K562 (cell line): ENCODE results near the gene CLDN24. TPM values are rescaled to one million over a fixed set of nuclear protein-coding genes. Genes with fewer than 3 reads are reported as not detected.

Experiments
- ARID3B ChIP-seq: fragments of 250-450 bp; sonication (Bioruptor Pico); IDR thresholded peaks from 2 replicates; pipeline ENCODE4 v1.4.0; 2020; ENCODE audit warnings: borderline replicate concordance
- BCLAF1 ChIP-seq, 2 experiments: fragments of 450-650 bp in 1 of 2; IDR thresholded peaks; 2 replicates each; pipeline ENCODE4 v1.6.1; 2011 to 2017; ENCODE audit warnings: low read depth in 2 of 2, antibody characterized with exemption in 1 of 2, borderline replicate concordance in 1 of 2, low read length in 1 of 2, mild to moderate bottlenecking in 1 of 2, mixed read lengths in 1 of 2; ENCODE audit not compliant: control insufficient read depth in 1 of 2
- BDP1 ChIP-seq: IDR thresholded peaks from 3 replicates; pipeline ENCODE4 v1.6.1; 2011; ENCODE audit not compliant: insufficient read length, insufficient read depth
- BRF2 ChIP-seq: IDR thresholded peaks from 3 replicates; pipeline ENCODE4 v1.6.1; 2011; ENCODE audit warnings: borderline replicate concordance, mild to moderate bottlenecking; ENCODE audit not compliant: insufficient read length, insufficient read depth
- CEBPG ChIP-seq, 3 experiments: fragments of 200-800 bp in 1 of 3; sonication (Bioruptor generic) in 1 of 3; sonication (generic) in 1 of 3; formaldehyde crosslinking in 1 of 3; IDR thresholded peaks in 2 of 3; conservative IDR thresholded peaks in 1 of 3; 2 replicates each; pipeline versions ENCODE4 v1.6.1 to v1.8.0; 2016 to 2022; ENCODE audit warnings: missing compliant biosample characterization in 2 of 3, missing genetic modification characterization in 2 of 3, mild to moderate bottlenecking in 1 of 3, missing genetic modification reagents in 1 of 3
- ETV1 ChIP-seq: fragments of 450-650 bp; conservative IDR thresholded peaks from 2 replicates; pipeline ENCODE4 v1.6.1; 2016; ENCODE audit warnings: missing genetic modification characterization, control low read depth, low read depth, missing compliant biosample characterization
- FOXK2 ChIP-seq, 2 experiments: fragments of 450-650 bp; IDR thresholded peaks in 1 of 2; conservative IDR thresholded peaks in 1 of 2; 2 replicates each; pipeline ENCODE4 v1.6.1; 2016; ENCODE audit warnings: low read depth in 2 of 2, mild to moderate bottlenecking in 1 of 2
- FOXM1 ChIP-seq, 2 experiments: fragments of 450-650 bp in 1 of 2; sonication (generic) in 1 of 2; formaldehyde crosslinking in 1 of 2; IDR thresholded peaks; 2 replicates each; pipeline versions ENCODE4 v1.6.1 to v1.9.0; 2017 to 2022; ENCODE audit warnings: low read depth in 2 of 2, mild to moderate bottlenecking in 2 of 2, missing genetic modification reagents in 1 of 2, moderate library complexity in 1 of 2
- HNRNPL ChIP-seq: fragments of 200-400 bp; formaldehyde crosslinking; IDR thresholded peaks from 2 replicates; pipeline ENCODE4 v1.6.1; 2017; ENCODE audit warnings: low read depth, mild to moderate bottlenecking, low read length
- L3MBTL2 ChIP-seq: fragments of 450-650 bp; IDR thresholded peaks from 2 replicates; pipeline ENCODE4 v1.6.1; 2016; ENCODE audit warnings: mild to moderate bottlenecking, moderate library complexity
- LARP7 ChIP-seq: fragments of 450-650 bp; IDR thresholded peaks from 2 replicates; pipeline ENCODE4 v1.6.1; 2016
- MIER1 ChIP-seq: fragments of 450-650 bp; IDR thresholded peaks from 2 replicates; pipeline ENCODE4 v1.6.1; 2016; ENCODE audit warnings: antibody characterized with exemption, mild to moderate bottlenecking, low read depth
- NFATC3 ChIP-seq: fragments of 450-650 bp; IDR thresholded peaks from 2 replicates; pipeline ENCODE4 v1.6.1; 2017; ENCODE audit warnings: mild to moderate bottlenecking
- NFIC ChIP-seq: fragments of 450-650 bp; IDR thresholded peaks from 2 replicates; pipeline ENCODE4 v1.6.1; 2017; ENCODE audit warnings: mild to moderate bottlenecking, inconsistent platforms
- PML ChIP-seq: IDR thresholded peaks from 2 replicates; pipeline ENCODE4 v1.6.1; 2012; ENCODE audit warnings: low read length, inconsistent platforms
- POLR3A ChIP-seq: IDR thresholded peaks from 2 replicates; pipeline ENCODE4 v1.6.1; 2011; ENCODE audit warnings: borderline replicate concordance, mild to moderate bottlenecking, moderate library complexity; ENCODE audit not compliant: insufficient read length, insufficient read depth; ENCODE audit errors: extremely low read depth
- SIRT6 ChIP-seq: IDR thresholded peaks from one replicate; pipeline ENCODE4 v1.6.1; 2012; ENCODE audit warnings: low read depth, mild to moderate bottlenecking, control low read depth, inconsistent platforms, low read length, moderate library complexity
- STAT5A ChIP-seq: IDR thresholded peaks from 2 replicates; pipeline ENCODE4 v1.6.1; 2012; ENCODE audit warnings: low read length, inconsistent platforms, borderline replicate concordance
- TFAP4 ChIP-seq: sonication (generic); formaldehyde crosslinking; IDR thresholded peaks from 2 replicates; pipeline ENCODE4 v1.8.0; 2022; ENCODE audit warnings: missing genetic modification reagents, mild to moderate bottlenecking, moderate library complexity, borderline replicate concordance
- ZEB2 ChIP-seq: fragments of 450-650 bp; IDR thresholded peaks from 2 replicates; pipeline ENCODE4 v1.6.1; 2016
- ZNF12 ChIP-seq: sonication (generic); formaldehyde crosslinking; IDR thresholded peaks from 2 replicates; pipeline ENCODE4 v1.4.0; 2020; ENCODE audit warnings: mild to moderate bottlenecking, missing genetic modification reagents
- ZNF197 ChIP-seq: fragments of 200-800 bp; sonication (Bioruptor generic); IDR thresholded peaks from 2 replicates; pipeline ENCODE4 v1.6.1; 2016; ENCODE audit warnings: low read depth, missing genetic modification characterization, missing compliant biosample characterization
- polyA plus RNA-seq, 8 experiments: library from polyadenylated mRNA; depleted of rRNA in 4 of 8; stranded (reverse) in 5 of 8; unstranded in 3 of 8; fragments of >200 nt; fragmentation: Nextera tagmentation in 2 of 8; fragmentation: Illumina TruSeq in 1 of 8; extraction: Ambion mirVana in 2 of 8; extraction: Trizol in 1 of 8; gene quantifications; 2 replicates each; pipeline versions ENCODE4 v1.2.1 to v1.2.3, GENCODE V29; 2011 to 2014; ENCODE audit warnings: inconsistent platforms in 1 of 8, missing spikeins in 1 of 8
- total RNA-seq, 7 experiments: library from RNA; depleted of rRNA in 6 of 7; stranded (reverse); fragments of >200 nt in 6 of 7; fragmentation: Illumina TruSeq in 2 of 7; extraction: Trizol in 2 of 7; gene quantifications; 2 replicates each; pipeline versions ENCODE4 v1.2.1 to v1.2.3, GENCODE V29; 2011 to 2021; ENCODE audit warnings: low replicate concordance in 1 of 7

The CLDN24 gene
- total and polyA plus RNA-seq, 9 of the 15 experiments (the other 6 are each of a cell fraction or from before 2014, with no cell fraction given): not detected

- TF ChIP-seq BCLAF1 (IDR thresholded peaks at IDR 0.05; ENCODE audit: borderline replicate concordance in 1 of 2, control insufficient read depth in 1 of 2, low read depth in 2 of 2, low read length in 1 of 2): no peak
- TF ChIP-seq TFAP4 (CRISPR knock-in tag): no peak
- TF ChIP-seq ZEB2: no peak
- no peak for TF ChIP-seq FOXM1 (IDR thresholded peaks at IDR 0.05; ENCODE audit: low read depth)
- no peak for TF ChIP-seq FOXM1 (CRISPR knock-in tag; IDR thresholded peaks at IDR 0.05; ENCODE audit: low read depth)
- no peak for TF ChIP-seq L3MBTL2
- TF ChIP-seq SIRT6: no peak
- TF ChIP-seq ZNF12 (CRISPR knock-in tag): no peak
- no peak for TF ChIP-seq MIER1
- TF ChIP-seq FOXK2 (conservative IDR thresholded peaks at IDR 0.05 in 1 of 2, IDR thresholded peaks at IDR 0.05 in 1 of 2; ENCODE audit: low read depth in 2 of 2): no peak
- no peak for TF ChIP-seq BDP1
- TF ChIP-seq HNRNPL: no peak
- no peak for TF ChIP-seq CEBPG (CRISPR knock-in tag; IDR thresholded peaks at IDR 0.05)
- TF ChIP-seq CEBPG (tag; conservative IDR thresholded peaks at IDR 0.05 in 1 of 2, IDR thresholded peaks at IDR 0.05 in 1 of 2): peak in 1 of 2 experiments; percentile 52; a peak in 1 of 4 replicates
- TF ChIP-seq LARP7: no peak
- TF ChIP-seq ETV1 (tag): peak; percentile 83
- no peak for TF ChIP-seq POLR3A
- no peak for TF ChIP-seq NFIC
- TF ChIP-seq STAT5A: peak; percentile 34; the same call in 1 of the 2 replicates
- no peak for TF ChIP-seq BRF2
- TF ChIP-seq ZNF197 (CRISPR knock-in tag): no peak
- TF ChIP-seq ARID3B (CRISPR knock-in tag): no peak
- TF ChIP-seq NFATC3: no peak
- no peak for TF ChIP-seq PML
These were observed 13.2 kb upstream of the CLDN24 start (continued) for GRCh38 chr4:183335369-183335940.
